SH-SY5Y (cell line): ENCODE measurements around the gene CALCA.

ENCODE experiments used
- GATA2 ChIP-seq: IDR thresholded peaks from 2 replicates; pipeline ENCODE4 v1.6.1; 2011; ENCODE audit warnings: mild to moderate bottlenecking, low read depth, low read length
- GATA3 ChIP-seq: IDR thresholded peaks from 2 replicates; pipeline ENCODE4 v1.6.1; 2011; ENCODE audit warnings: low read depth, mild to moderate bottlenecking, low read length, moderate library complexity

DNA sequence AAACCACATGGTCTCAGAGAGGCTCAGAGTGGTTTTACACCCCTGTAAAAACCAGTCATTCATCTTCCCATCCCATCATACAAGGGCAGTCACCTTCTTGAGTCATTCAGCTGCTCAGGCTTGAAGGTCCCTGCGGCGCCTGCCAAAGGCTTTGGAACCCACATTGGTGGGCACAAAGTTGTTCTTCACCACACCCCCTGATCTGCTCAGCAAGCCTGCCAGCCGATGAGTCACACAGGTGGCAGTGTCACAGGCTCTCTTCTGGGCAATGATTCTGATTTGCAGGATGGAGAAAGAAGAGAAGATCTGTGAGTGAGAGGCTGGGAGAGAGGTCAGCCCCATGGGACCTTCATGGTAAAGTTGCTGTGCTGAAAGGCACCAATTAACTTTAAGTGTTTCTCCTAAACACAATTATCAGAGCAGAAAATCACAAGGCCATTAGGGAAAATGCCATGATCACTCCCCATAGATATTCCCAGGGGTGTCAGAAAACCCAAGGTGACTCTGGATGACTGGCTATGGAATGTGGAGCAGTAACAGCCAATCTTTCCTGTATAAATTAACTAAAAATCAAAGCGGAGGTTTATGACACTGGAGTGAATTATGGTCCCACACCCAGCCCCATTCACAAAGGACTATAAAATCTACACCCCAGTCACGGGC lies 4.4 kb downstream of the CALCA start:
- TF ChIP-seq GATA3 = no peak
- TF ChIP-seq GATA2 = no peak
